ENCODE results near the gene LOC128125822.

Gene LOC128125822

DNA sequence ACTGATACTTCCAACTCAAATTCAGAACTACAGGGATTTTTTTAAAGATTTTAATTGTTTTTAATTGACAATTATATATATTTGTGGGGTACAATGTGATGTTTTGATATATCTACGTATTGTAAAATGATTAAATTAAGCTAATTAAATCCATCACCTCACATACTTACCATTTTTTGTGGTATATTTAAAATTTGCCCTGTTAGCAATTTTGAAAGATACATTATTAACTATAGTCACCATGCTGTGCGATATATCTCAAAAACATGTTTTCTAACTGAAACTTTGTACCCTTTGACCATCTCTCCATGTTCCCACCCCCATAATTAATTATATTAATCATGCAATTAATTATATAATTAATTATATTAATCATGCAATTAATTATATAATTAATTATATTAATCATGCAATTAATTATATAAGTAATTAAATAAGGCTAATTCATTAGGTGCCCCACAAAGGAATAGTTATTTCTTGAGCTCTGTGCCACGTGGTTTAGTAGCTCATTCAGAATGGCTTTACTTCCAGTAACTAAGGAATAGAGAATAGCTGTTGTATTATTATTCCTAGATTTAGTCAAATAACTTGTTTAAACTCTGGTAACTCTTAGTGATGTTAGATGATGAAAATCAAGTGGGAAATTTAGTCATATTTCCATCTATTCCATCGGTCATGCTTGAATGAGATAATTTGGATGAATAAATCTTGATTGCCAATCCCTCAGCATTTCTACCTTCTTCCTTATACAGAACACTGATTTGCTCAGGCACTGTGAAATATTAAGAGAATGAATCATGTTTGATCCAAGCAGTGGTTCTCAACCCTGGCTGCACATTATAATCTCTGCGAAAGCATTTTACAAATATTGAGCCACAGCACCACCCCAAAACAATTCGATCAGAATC lies 25.1 kb downstream of the LOC128125822 start:
- Histone ChIP-seq H3K36me3 (ENCODE audit: control insufficient read depth in 2 of 3, insufficient read depth in 3 of 3, low read length in 3 of 3) (no peaks in the 10 kb centered on the region), H3K27ac (ENCODE audit: low read depth in 2 of 2, low read length in 2 of 2) (no peak overlapping the region), H3K4me1 (ENCODE audit: control insufficient read depth in 2 of 3, insufficient read depth in 2 of 3, low read depth in 1 of 3, low read length in 3 of 3) (peaks cover 0 to 3% (median 0%) of the 10 kb centered on the region in 3 donors), H3K9ac (ENCODE audit: low read length in 3 of 3) (peak overlapping the region in 2 of 3 donors; percentile 53 to 65), H3K9me3 (ENCODE audit: control insufficient read depth in 2 of 3, insufficient read depth in 1 of 3, low read length in 3 of 3) (no peaks in the 10 kb centered on the region), H3K4me3 (ENCODE audit: low read length in 3 of 3) (peak overlapping the region; percentile 81 to 85 (median 83)), H3K27me3 (ENCODE audit: control insufficient read depth, insufficient read depth, low read length) (no peaks in the 10 kb centered on the region)
- FAIRE-seq (no peak), DNase-seq (peak in 1 of 5 donors; percentile 48)
- TF ChIP-seq, protein P1, sequence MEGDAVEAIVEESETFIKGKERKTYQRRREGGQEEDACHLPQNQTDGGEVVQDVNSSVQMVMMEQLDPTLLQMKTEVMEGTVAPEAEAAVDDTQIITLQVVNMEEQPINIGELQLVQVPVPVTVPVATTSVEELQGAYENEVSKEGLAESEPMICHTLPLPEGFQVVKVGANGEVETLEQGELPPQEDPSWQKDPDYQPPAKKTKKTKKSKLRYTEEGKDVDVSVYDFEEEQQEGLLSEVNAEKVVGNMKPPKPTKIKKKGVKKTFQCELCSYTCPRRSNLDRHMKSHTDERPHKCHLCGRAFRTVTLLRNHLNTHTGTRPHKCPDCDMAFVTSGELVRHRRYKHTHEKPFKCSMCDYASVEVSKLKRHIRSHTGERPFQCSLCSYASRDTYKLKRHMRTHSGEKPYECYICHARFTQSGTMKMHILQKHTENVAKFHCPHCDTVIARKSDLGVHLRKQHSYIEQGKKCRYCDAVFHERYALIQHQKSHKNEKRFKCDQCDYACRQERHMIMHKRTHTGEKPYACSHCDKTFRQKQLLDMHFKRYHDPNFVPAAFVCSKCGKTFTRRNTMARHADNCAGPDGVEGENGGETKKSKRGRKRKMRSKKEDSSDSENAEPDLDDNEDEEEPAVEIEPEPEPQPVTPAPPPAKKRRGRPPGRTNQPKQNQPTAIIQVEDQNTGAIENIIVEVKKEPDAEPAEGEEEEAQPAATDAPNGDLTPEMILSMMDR (IDR thresholded peaks at IDR 0.05; ENCODE audit: borderline replicate concordance, extremely low read depth, insufficient read depth) = no peak
- intact Hi-C loops (cut with DNase I) = loop anchor here (10.0 kb wide), 1 partner anchor 167 kb away; no protein-coding TSS in a partner anchor

DNA sequence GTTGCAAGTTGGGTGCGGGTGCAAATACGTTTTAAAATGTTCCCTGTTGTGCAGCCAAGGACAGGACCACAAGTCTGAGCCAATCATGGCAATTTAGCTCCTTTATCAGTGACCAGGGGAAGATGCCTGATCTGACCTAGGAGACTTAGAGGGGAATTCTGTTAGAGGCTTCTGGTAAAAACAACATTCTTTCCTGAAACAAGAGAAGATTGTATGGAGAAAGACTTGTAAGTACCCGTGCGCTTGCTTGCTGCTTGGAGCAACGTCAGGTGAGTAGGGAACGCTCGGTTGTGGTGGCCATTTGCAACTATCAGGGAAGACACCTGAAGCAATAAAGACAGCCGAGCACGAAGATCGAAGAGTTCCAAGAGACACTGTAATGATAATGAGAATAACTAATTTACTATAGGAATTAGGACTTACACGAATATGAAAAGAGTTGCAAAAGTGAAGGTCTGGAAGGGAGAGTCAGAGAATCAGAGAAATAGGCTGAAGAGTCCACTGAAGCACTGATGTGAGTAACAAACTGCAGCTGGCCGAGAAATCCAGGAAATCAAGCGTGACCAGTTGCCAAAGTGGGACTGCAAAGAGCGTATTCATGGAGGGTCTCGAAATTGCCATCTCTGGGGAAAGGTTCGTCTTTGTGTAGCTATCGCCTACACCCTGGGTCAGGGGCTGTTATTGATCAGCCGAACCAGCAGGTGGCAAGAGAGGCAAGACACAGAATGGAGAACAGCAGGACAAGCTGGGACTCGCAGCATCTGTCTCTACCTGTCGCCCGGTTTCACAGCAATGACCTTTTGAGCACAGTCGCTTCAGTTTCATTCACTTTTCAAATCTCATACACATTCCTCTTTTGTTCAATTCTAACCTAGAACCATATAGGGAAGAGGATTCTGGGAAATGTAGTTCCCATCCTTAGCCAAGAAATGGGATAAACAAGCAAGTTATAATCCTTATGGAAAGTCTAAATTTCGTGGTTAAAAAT lies 26.1 kb downstream of the LOC128125822 start:
- H3K4me1 ChIP-seq (ENCODE audit: control insufficient read depth in 2 of 3, insufficient read depth in 2 of 3, low read depth in 1 of 3, low read length in 3 of 3) = peaks cover 0 to 3% (median 0%) of the 10 kb centered on the region in 3 donors
- TF ChIP-seq, protein P1 (IDR thresholded peaks at IDR 0.05; ENCODE audit: borderline replicate concordance, extremely low read depth, insufficient read depth) = peak; percentile 83
- no peaks in the 10 kb centered on the region for H3K27me3 ChIP-seq (ENCODE audit: control insufficient read depth, insufficient read depth, low read length)
- peak overlapping the region in 2 of 3 donors; percentile 53 to 65 for H3K9ac ChIP-seq (ENCODE audit: low read length in 3 of 3)
- FAIRE-seq (no peak), DNase-seq (peak; percentile 71 to 88 (median 85))
- no peaks in the 10 kb centered on the region for H3K9me3 ChIP-seq (ENCODE audit: control insufficient read depth in 2 of 3, insufficient read depth in 1 of 3, low read length in 3 of 3)
- H3K4me3 ChIP-seq (ENCODE audit: low read length in 3 of 3) = peak overlapping the region; percentile 81 to 85 (median 83)
- intact Hi-C loops (cut with DNase I) = loop anchor here (10.0 kb wide), 1 partner anchor 166 kb away; no protein-coding TSS in a partner anchor
- no peak overlapping the region for H3K27ac ChIP-seq (ENCODE audit: low read depth in 2 of 2, low read length in 2 of 2)
- no peaks in the 10 kb centered on the region for H3K36me3 ChIP-seq (ENCODE audit: control insufficient read depth in 2 of 3, insufficient read depth in 3 of 3, low read length in 3 of 3)

DNA sequence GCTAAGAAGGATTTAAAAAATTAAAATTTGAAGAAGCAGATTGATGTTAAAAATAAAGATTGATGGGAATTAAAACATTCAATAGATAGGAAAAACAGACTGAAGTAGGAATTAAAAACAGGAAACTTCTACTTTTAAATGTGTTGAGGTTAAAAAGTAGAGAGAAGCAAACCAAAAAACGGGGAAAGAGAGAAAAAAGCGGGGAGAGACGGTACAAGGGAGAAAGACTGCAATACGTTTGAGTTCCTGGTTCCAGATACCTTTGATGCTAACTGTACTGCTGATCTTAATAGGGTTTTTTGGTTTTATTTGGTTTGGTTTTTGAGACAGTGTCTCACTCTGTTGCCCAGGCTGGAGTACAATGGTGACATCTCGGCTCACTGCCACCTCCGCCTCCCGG lies 27.0 kb downstream of the LOC128125822 start:
- peaks cover 0 to 3% (median 0%) of the 10 kb centered on the region in 3 donors for H3K4me1 ChIP-seq (ENCODE audit: control insufficient read depth in 2 of 3, insufficient read depth in 2 of 3, low read depth in 1 of 3, low read length in 3 of 3)
- TF ChIP-seq, protein P1 (IDR thresholded peaks at IDR 0.05; ENCODE audit: borderline replicate concordance, extremely low read depth, insufficient read depth) = no peak
- H3K9ac ChIP-seq (ENCODE audit: low read length in 3 of 3) = no peak overlapping the region
- H3K4me3 ChIP-seq (ENCODE audit: low read length in 3 of 3) = no peak overlapping the region
- no peak for FAIRE-seq
- no peak overlapping the region for H3K27ac ChIP-seq (ENCODE audit: low read depth in 2 of 2, low read length in 2 of 2)
- DNase-seq = no peak
- H3K9me3 ChIP-seq (ENCODE audit: control insufficient read depth in 2 of 3, insufficient read depth in 1 of 3, low read length in 3 of 3) = no peaks in the 10 kb centered on the region
- no peaks in the 10 kb centered on the region for H3K27me3 ChIP-seq (ENCODE audit: control insufficient read depth, insufficient read depth, low read length)
- intact Hi-C loops (cut with DNase I) = loop anchor here (10.0 kb wide), 1 partner anchor 166 kb away; no protein-coding TSS in a partner anchor
- no peaks in the 10 kb centered on the region for H3K36me3 ChIP-seq (ENCODE audit: control insufficient read depth in 2 of 3, insufficient read depth in 3 of 3, low read length in 3 of 3)
